Choroid plexus epithelial cell (primary cell): Measurements from ENCODE around the gene ACTL10.

Experiments used
- DNase-seq: peaks from one replicate; pipeline ENCODE4 v3.0.0-alpha.2; 2010; ENCODE audit warnings: low read depth
- H3K4me3 ChIP-seq: 2 replicates; pipeline ENCODE4 v1.5.1; 2011; ENCODE audit warnings: low read depth, mild to moderate bottlenecking, control low read depth, low read length, moderate library complexity
- TF ChIP-seq, protein P1 (sequence below): conservative IDR thresholded peaks from 2 replicates; pipeline ENCODE4 v1.5.1; 2011; ENCODE audit warnings: low read depth, mild to moderate bottlenecking, control low read depth, inconsistent platforms, low read length, moderate library complexity

Gene ACTL10

GRCh38 chr20:33664762-33665144 is 2.0 kb upstream of the ACTL10 start:
- no peak overlapping the region for H3K4me3 ChIP-seq
- TF ChIP-seq, protein P1, sequence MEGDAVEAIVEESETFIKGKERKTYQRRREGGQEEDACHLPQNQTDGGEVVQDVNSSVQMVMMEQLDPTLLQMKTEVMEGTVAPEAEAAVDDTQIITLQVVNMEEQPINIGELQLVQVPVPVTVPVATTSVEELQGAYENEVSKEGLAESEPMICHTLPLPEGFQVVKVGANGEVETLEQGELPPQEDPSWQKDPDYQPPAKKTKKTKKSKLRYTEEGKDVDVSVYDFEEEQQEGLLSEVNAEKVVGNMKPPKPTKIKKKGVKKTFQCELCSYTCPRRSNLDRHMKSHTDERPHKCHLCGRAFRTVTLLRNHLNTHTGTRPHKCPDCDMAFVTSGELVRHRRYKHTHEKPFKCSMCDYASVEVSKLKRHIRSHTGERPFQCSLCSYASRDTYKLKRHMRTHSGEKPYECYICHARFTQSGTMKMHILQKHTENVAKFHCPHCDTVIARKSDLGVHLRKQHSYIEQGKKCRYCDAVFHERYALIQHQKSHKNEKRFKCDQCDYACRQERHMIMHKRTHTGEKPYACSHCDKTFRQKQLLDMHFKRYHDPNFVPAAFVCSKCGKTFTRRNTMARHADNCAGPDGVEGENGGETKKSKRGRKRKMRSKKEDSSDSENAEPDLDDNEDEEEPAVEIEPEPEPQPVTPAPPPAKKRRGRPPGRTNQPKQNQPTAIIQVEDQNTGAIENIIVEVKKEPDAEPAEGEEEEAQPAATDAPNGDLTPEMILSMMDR = no peak
- no peak for DNase-seq

GRCh38 chr20:33667245-33667675 is 517 bp downstream of the ACTL10 start:
- TF ChIP-seq, protein P1 = no peak

GRCh38 chr20:33667676-33668465 is 1.1 kb downstream of the ACTL10 start:
- peak overlapping the region; percentile 65 for H3K4me3 ChIP-seq
- TF ChIP-seq, protein P1 = peak; percentile 80

More at GRCh38 chr20:33667245-33667675, 517 bp downstream of the ACTL10 start:
- peak overlapping the region; percentile 65 for H3K4me3 ChIP-seq
- DNase-seq = no peak

GRCh38 chr20:33668466-33669155 is 1.9 kb downstream of the ACTL10 start:
- H3K4me3 ChIP-seq = no peak overlapping the region
- TF ChIP-seq, protein P1 = no peak
- DNase-seq = no peak

More at GRCh38 chr20:33667676-33668465, 1.1 kb downstream of the ACTL10 start:
- DNase-seq = peak; percentile 82

GRCh38 chr20:33669224-33669623 is 2.5 kb downstream of the ACTL10 start:
- no peak for DNase-seq
- TF ChIP-seq, protein P1 = no peak
- no peak overlapping the region for H3K4me3 ChIP-seq

DNA sequence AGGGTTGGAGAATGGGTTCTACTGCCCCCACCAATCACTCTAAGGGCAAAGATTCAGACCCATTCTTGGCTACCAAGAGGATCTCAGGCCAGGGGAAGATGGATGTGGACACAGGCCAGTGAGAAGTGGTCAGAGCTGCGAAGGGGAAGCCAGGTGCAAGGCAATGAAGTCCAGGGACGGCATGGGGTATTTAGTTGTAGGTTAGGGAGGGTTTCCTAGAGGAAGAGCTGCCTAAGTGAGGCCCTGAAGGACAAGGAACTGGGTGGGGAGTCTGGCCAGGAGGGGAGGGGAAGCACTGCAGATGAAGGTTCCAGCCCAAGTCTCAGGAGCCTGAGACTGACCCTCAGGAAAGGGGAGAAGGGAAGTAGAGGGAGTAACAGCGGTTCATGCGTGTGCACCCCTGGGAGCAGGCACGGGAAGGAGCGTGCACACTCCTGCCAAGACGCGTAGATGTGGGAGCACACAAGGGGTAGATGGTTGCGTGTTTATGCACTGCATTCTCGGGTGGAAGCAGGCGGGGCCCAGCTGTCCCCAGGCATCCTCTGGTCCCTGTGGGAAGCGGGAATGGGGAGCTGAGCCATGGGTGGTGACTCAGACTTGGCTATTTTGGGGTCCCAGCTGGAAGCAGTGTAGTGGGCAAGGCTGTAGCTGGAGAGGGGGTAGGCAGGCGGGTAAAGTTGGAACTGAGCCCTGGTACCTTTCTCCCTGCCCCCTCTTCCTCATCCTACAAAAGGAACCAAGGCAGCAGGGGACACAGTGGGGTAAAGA is 3.3 kb downstream of the ACTL10 start:
- no peak overlapping the region for H3K4me3 ChIP-seq
- no peak for DNase-seq
- TF ChIP-seq, protein P1 = no peak
